HepG2 (cell line): ENCODE measurements around the gene PSMA7. TPM values are rescaled to one million over a fixed set of nuclear protein-coding genes. Genes with fewer than 3 reads are reported as not detected.

Source experiments
- CCAR2 ChIP-seq: fragments of 200-400 bp; formaldehyde crosslinking; optimal IDR thresholded peaks from 2 replicates; pipeline ENCODE3; 2018; ENCODE audit warnings: low read depth, mild to moderate bottlenecking, low read length, moderate library complexity
- ELF4 ChIP-seq: sonication (generic); formaldehyde crosslinking; IDR thresholded peaks from 2 replicates; pipeline ENCODE4 v1.5.0; 2020; ENCODE audit warnings: missing genetic modification reagents, mild to moderate bottlenecking, moderate library complexity, borderline replicate concordance
- ELK4 ChIP-seq: sonication (generic); formaldehyde crosslinking; IDR thresholded peaks from 2 replicates; pipeline ENCODE4 v1.9.0; 2021; ENCODE audit warnings: missing genetic modification reagents, borderline replicate concordance
- ETV6 ChIP-seq: sonication (generic); formaldehyde crosslinking; conservative IDR thresholded peaks from 2 replicates; pipeline ENCODE4 v1.4.0; 2020; ENCODE audit warnings: missing genetic modification reagents
- HNRNPK ChIP-seq: fragments of 200-400 bp; formaldehyde crosslinking; IDR thresholded peaks from 2 replicates; pipeline ENCODE4 v1.6.1; 2018; ENCODE audit warnings: low read length, low read depth, moderate library complexity, mild to moderate bottlenecking; ENCODE audit not compliant: poor library complexity, severe bottlenecking
- HNRNPL ChIP-seq: fragments of 200-400 bp; formaldehyde crosslinking; IDR thresholded peaks from 2 replicates; pipeline ENCODE4 v1.6.1; 2017; ENCODE audit warnings: mild to moderate bottlenecking, low read depth, low read length
- HOXA5 ChIP-seq: sonication (generic); formaldehyde crosslinking; IDR thresholded peaks from 2 replicates; pipeline ENCODE4 v1.4.0; 2020; ENCODE audit warnings: missing genetic modification reagents
- HOXA9 ChIP-seq: sonication (generic); formaldehyde crosslinking; IDR thresholded peaks from 2 replicates; pipeline ENCODE4 v1.8.1; 2022; ENCODE audit warnings: missing genetic modification reagents, mild to moderate bottlenecking, moderate library complexity, borderline replicate concordance
- MIER2 ChIP-seq: IDR thresholded peaks from 2 replicates; pipeline ENCODE4 v1.6.1; 2016; ENCODE audit warnings: missing biosample characterization, missing genetic modification reagents
- NFIB ChIP-seq: sonication (generic); formaldehyde crosslinking; IDR thresholded peaks from 2 replicates; pipeline ENCODE4 v1.9.0; 2021; ENCODE audit warnings: missing genetic modification reagents, mild to moderate bottlenecking, borderline replicate concordance
- NFKB2 ChIP-seq: sonication (generic); formaldehyde crosslinking; IDR thresholded peaks from 2 replicates; pipeline ENCODE4 v1.4.0; 2020; ENCODE audit warnings: missing genetic modification reagents, borderline replicate concordance
- PITX1 ChIP-seq: sonication (generic); formaldehyde crosslinking; IDR thresholded peaks from 2 replicates; pipeline ENCODE4 v1.5.1; 2020; ENCODE audit warnings: mild to moderate bottlenecking, missing genetic modification reagents
- TMF1 ChIP-seq: sonication (generic); formaldehyde crosslinking; IDR thresholded peaks from 2 replicates; pipeline ENCODE4 v1.8.1; 2022; ENCODE audit warnings: low read depth, missing genetic modification reagents
- ZBTB20 ChIP-seq: sonication (generic); formaldehyde crosslinking; IDR thresholded peaks from 2 replicates; pipeline ENCODE4 v1.8.1; 2023; ENCODE audit warnings: missing genetic modification reagents, low read depth, mild to moderate bottlenecking, borderline replicate concordance
- ZFAT ChIP-seq: sonication (generic); formaldehyde crosslinking; conservative IDR thresholded peaks from 2 replicates; pipeline ENCODE4 v1.8.1; 2023; ENCODE audit warnings: missing genetic modification reagents, inconsistent platforms
- ZKSCAN5 ChIP-seq: sonication (generic); formaldehyde crosslinking; IDR thresholded peaks from 2 replicates; pipeline ENCODE4 v1.5.1; 2020; ENCODE audit warnings: mild to moderate bottlenecking, missing genetic modification reagents
- ZNF17 ChIP-seq: sonication (generic); formaldehyde crosslinking; IDR thresholded peaks from 2 replicates; pipeline ENCODE4 v1.5.0; 2020; ENCODE audit warnings: mild to moderate bottlenecking, missing genetic modification reagents
- ZNF619 ChIP-seq: sonication (generic); formaldehyde crosslinking; IDR thresholded peaks from 2 replicates; pipeline ENCODE4 v1.4.0; 2020; ENCODE audit warnings: mild to moderate bottlenecking, missing genetic modification reagents
- ZNF75D ChIP-seq: sonication (generic); formaldehyde crosslinking; IDR thresholded peaks from 2 replicates; pipeline ENCODE4 v1.8.1; 2023; ENCODE audit warnings: missing genetic modification reagents, mild to moderate bottlenecking, borderline replicate concordance
- ZNF782 ChIP-seq: sonication (generic); formaldehyde crosslinking; IDR thresholded peaks from 2 replicates; pipeline ENCODE4 v1.4.0; 2020; ENCODE audit warnings: missing genetic modification reagents, mild to moderate bottlenecking, borderline replicate concordance
- polyA plus RNA-seq, 8 experiments: library from polyadenylated mRNA; depleted of rRNA in 3 of 8; stranded (reverse) in 7 of 8; unstranded in 1 of 8; fragments of >200 nt; fragmentation: Illumina TruSeq in 4 of 8; extraction: Trizol in 4 of 8; gene quantifications; 2 replicates each; pipeline versions ENCODE4 v1.2.1 to v1.2.3, GENCODE V29; 2011 to 2016; ENCODE audit warnings: low read depth in 4 of 8, missing spikeins in 1 of 8, mixed read lengths in 1 of 8; ENCODE audit not compliant: insufficient read depth in 1 of 8
- total RNA-seq, 5 experiments: library from RNA; depleted of rRNA; stranded (reverse); fragments of >200 nt; fragmentation: Illumina TruSeq; extraction: Trizol; gene quantifications; 2 replicates each; pipeline ENCODE4 v1.2.3, GENCODE V29; 2016; ENCODE audit warnings: low read depth in 1 of 5
- TF ChIP-seq, protein P1 (sequence below): sonication (generic); formaldehyde crosslinking; IDR thresholded peaks from 2 replicates; pipeline ENCODE4 v1.4.0; 2020; ENCODE audit warnings: missing genetic modification reagents
- TF ChIP-seq, protein P2 (sequence below): sonication (generic); formaldehyde crosslinking; IDR thresholded peaks from 2 replicates; pipeline ENCODE4 v1.4.0; 2020; ENCODE audit warnings: missing genetic modification reagents

The PSMA7 gene
- total and polyA plus RNA-seq, 2 of the 13 experiments (the other 11 are each of a cell fraction or from before 2014, with no cell fraction given), result 531 to 631 TPM

DNA sequence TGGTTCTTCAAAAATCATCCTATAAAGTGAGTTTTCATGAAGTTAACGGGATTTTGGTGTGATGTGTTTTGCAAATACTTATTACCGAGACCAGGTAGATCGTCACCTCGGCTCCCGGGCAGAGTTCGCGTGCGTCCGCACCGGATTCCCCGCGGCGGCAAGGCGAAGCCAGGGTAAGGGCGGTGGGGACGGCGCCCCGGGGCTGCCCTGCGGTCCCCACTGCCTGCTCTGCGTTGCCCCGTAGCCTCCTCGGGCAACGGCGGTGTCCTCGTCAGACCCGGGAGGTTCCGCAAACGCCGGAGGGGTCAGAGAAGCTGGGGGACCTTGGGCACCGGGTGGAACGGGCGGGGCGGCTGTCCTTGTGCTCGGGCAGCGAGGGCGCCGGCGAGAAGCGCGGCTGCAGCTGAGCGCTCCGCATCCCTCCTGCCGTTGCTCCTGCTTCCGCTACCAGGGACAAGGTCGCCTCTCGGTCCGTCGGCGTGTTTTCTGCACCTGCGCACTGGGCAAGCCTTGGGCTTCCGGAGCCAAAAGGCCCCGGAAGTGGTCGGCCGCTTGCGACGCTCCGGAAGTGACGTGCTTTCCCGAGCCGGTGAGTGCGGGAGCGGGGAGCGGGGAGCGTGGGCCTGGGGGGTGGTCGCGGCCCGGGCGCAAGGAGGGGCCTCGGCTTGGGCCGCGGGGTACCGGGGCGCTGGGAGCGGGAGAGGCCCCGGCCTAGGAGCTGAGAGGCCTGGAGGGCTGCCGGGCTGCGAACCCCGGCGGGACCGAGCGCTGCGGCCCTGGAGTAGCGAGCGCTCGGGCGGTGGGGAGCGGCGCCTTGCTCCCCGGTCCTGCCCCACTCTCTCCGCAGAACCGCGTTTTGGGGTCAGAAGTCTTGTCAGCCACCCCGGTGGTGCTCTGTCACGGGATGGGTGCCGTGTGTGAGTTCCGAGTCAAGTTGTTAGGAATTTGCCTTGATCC lies 39.6 kb upstream of the PSMA7 start, which contains the start of gene MTG2 (continued):
- peak; percentile 97 for TF ChIP-seq ELK4 (CRISPR knock-in tag)
- peak; percentile 89 for TF ChIP-seq HNRNPL
- TF ChIP-seq ZNF75D (CRISPR knock-in tag), result no peak
- TF ChIP-seq HOXA9 (CRISPR knock-in tag), result peak; percentile 95; the same call in 1 of the 2 replicates
- no peak for TF ChIP-seq CCAR2
- TF ChIP-seq ZNF782 (CRISPR knock-in tag), result peak; percentile 99
- TF ChIP-seq NFKB2 (CRISPR knock-in tag), result peak; percentile 99
- peak; percentile 95 for TF ChIP-seq ZNF17
- TF ChIP-seq ZBTB20 (CRISPR knock-in tag), result peak; percentile 88
- peak; percentile 99 for TF ChIP-seq HOXA5
- TF ChIP-seq ZFAT (CRISPR knock-in tag), result peak; percentile 93
- TF ChIP-seq NFIB, result no peak
- peak; percentile 92 for TF ChIP-seq HNRNPK
- TF ChIP-seq TMF1 (CRISPR knock-in tag), result peak; percentile 96
- TF ChIP-seq, protein P1, sequence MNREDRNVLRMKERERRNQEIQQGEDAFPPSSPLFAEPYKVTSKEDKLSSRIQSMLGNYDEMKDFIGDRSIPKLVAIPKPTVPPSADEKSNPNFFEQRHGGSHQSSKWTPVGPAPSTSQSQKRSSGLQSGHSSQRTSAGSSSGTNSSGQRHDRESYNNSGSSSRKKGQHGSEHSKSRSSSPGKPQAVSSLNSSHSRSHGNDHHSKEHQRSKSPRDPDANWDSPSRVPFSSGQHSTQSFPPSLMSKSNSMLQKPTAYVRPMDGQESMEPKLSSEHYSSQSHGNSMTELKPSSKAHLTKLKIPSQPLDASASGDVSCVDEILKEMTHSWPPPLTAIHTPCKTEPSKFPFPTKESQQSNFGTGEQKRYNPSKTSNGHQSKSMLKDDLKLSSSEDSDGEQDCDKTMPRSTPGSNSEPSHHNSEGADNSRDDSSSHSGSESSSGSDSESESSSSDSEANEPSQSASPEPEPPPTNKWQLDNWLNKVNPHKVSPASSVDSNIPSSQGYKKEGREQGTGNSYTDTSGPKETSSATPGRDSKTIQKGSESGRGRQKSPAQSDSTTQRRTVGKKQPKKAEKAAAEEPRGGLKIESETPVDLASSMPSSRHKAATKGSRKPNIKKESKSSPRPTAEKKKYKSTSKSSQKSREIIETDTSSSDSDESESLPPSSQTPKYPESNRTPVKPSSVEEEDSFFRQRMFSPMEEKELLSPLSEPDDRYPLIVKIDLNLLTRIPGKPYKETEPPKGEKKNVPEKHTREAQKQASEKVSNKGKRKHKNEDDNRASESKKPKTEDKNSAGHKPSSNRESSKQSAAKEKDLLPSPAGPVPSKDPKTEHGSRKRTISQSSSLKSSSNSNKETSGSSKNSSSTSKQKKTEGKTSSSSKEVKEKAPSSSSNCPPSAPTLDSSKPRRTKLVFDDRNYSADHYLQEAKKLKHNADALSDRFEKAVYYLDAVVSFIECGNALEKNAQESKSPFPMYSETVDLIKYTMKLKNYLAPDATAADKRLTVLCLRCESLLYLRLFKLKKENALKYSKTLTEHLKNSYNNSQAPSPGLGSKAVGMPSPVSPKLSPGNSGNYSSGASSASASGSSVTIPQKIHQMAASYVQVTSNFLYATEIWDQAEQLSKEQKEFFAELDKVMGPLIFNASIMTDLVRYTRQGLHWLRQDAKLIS, result 0 out of 2 replicates have a peak, but pooled peaks have one; percentile 40
- peak; percentile 93 for TF ChIP-seq ETV6
- TF ChIP-seq ZKSCAN5 (CRISPR knock-in tag), result 0 out of 2 replicates have a peak, but pooled peaks have one; percentile 42
- peak; percentile 83 for TF ChIP-seq MIER2 (CRISPR knock-in tag)
- peak; percentile 73; the same call in 1 of the 2 replicates for TF ChIP-seq ELF4 (CRISPR knock-in tag)
- peak; percentile 100 for TF ChIP-seq ZNF619
- TF ChIP-seq PITX1 (CRISPR knock-in tag), result peak; percentile 90
- TF ChIP-seq, protein P2, sequence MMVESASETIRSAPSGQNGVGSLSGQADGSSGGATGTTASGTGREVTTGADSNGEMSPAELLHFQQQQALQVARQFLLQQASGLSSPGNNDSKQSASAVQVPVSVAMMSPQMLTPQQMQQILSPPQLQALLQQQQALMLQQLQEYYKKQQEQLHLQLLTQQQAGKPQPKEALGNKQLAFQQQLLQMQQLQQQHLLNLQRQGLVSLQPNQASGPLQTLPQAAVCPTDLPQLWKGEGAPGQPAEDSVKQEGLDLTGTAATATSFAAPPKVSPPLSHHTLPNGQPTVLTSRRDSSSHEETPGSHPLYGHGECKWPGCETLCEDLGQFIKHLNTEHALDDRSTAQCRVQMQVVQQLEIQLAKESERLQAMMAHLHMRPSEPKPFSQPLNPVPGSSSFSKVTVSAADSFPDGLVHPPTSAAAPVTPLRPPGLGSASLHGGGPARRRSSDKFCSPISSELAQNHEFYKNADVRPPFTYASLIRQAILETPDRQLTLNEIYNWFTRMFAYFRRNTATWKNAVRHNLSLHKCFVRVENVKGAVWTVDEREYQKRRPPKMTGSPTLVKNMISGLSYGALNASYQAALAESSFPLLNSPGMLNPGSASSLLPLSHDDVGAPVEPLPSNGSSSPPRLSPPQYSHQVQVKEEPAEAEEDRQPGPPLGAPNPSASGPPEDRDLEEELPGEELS (CRISPR knock-in tag), result peak; percentile 82
